ENCODE data around the gene AP5S1. TPM values are rescaled to one million over a fixed set of nuclear protein-coding genes. Genes with fewer than 3 reads are reported as not detected.

Gene AP5S1
- total RNA-seq, 2 donors from 2014 or later = 4.9 to 5.3 TPM

GRCh38 chr20:3798908-3799248, 21.5 kb upstream of the AP5S1 start:
- DNase-seq (no peak), ATAC-seq (no peak)
- 93 to 96% methylated on average over 2 to 3 of the region's 3 CpGs for WGBS, 2 donors
- intact Hi-C loops (cut with DNase I) = no loop called here
- no peaks in the 10 kb centered on the region for H3K9me3 ChIP-seq
- H3K4me1 ChIP-seq = peaks cover 28% of the 10 kb centered on the region
- no peaks in the 10 kb centered on the region for H3K27me3 ChIP-seq
- no peak overlapping the region for H3K4me3 ChIP-seq
- no peak overlapping the region for H3K27ac ChIP-seq
- H3K36me3 ChIP-seq (replicated peaks in 1 of 2; ENCODE audit: insufficient read depth in 1 of 2, low read depth in 2 of 2) = no peaks in the 10 kb centered on the region
- TF ChIP-seq POLR2A (IDR thresholded peaks at IDR 0.05) = no peak
- TF ChIP-seq, protein P1, sequence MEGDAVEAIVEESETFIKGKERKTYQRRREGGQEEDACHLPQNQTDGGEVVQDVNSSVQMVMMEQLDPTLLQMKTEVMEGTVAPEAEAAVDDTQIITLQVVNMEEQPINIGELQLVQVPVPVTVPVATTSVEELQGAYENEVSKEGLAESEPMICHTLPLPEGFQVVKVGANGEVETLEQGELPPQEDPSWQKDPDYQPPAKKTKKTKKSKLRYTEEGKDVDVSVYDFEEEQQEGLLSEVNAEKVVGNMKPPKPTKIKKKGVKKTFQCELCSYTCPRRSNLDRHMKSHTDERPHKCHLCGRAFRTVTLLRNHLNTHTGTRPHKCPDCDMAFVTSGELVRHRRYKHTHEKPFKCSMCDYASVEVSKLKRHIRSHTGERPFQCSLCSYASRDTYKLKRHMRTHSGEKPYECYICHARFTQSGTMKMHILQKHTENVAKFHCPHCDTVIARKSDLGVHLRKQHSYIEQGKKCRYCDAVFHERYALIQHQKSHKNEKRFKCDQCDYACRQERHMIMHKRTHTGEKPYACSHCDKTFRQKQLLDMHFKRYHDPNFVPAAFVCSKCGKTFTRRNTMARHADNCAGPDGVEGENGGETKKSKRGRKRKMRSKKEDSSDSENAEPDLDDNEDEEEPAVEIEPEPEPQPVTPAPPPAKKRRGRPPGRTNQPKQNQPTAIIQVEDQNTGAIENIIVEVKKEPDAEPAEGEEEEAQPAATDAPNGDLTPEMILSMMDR (IDR thresholded peaks at IDR 0.05) = no peak

DNA sequence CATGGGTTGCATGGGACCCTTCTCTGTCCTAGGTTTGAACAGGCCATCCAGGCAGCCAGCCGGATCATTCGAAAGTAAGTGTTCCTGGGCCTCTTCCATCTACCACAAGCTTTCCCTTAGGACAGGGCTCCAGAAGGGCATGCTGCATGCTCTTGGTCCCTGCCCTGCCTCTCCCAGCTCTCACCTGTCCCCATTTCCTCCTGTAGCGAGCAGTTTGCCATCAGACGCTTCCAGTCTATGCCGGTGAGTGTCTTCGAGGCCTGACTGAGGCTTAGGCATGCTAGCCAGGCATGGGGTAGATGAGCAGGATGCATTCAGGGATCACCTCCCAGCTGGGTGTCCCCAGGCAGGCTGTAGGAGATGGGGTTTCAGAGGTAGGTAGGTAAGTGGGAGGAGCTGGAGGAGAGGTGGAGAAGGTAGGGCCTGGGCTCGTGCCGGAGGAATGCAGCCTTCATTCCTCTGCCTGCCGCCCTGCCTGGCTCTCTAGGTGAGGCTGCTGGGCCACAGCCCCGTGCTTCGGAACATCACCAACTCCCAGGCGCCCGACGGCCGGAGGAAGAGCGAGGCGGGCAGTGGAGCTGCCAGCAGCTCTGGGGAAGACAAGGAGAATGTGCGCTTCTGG, 20.0 kb upstream of the AP5S1 start:
- H3K27ac ChIP-seq = no peak overlapping the region
- no peak overlapping the region for H3K4me3 ChIP-seq
- 87 to 88% methylated on average over 16 to 17 of the region's 18 CpGs for WGBS, 2 donors
- H3K9me3 ChIP-seq = no peaks in the 10 kb centered on the region
- no peak for TF ChIP-seq POLR2A (IDR thresholded peaks at IDR 0.05)
- TF ChIP-seq, protein P1 (IDR thresholded peaks at IDR 0.05) = no peak
- H3K27me3 ChIP-seq = no peaks in the 10 kb centered on the region
- peaks cover 23% of the 10 kb centered on the region for H3K4me1 ChIP-seq
- DNase-seq (no peak), ATAC-seq (no peak)
- intact Hi-C loops (cut with DNase I) = no loop called here
- H3K36me3 ChIP-seq (replicated peaks in 1 of 2; ENCODE audit: insufficient read depth in 1 of 2, low read depth in 2 of 2) = no peaks in the 10 kb centered on the region

DNA sequence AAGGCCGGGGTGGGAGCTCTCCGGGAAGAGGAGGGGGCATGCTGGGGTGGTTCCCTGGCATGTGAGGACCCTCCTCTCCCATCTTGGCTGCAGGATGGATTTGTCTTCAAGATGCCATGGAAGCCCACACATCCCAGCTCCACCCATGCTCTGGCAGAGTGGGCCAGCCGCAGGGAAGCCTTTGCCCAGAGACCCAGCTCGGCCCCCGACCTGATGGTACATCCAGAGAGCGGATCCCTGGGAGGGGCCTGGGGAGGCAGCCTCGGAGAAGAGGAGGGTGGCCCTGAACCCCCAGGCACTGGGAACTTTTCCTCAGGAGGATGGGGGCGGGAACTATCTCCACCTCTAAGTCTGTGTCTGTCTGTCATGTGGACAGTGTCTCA, 19.5 kb upstream of the AP5S1 start:
- Histone ChIP-seq H3K4me1 (peaks cover 23% of the 10 kb centered on the region), H3K4me3 (no peak overlapping the region), H3K9me3 (no peaks in the 10 kb centered on the region), H3K27me3 (no peaks in the 10 kb centered on the region), H3K36me3 (replicated peaks in 1 of 2; ENCODE audit: insufficient read depth in 1 of 2, low read depth in 2 of 2) (no peaks in the 10 kb centered on the region), H3K27ac (no peak overlapping the region)
- DNase-seq (no peak), ATAC-seq (no peak)
- intact Hi-C loops (cut with DNase I) = no loop called here
- TF ChIP-seq, protein P1 (IDR thresholded peaks at IDR 0.05) = no peak
- no peak for TF ChIP-seq POLR2A (IDR thresholded peaks at IDR 0.05)
- WGBS, 2 donors = 93 to 94% methylated on average over 6 to 7 of the region's 8 CpGs

DNA sequence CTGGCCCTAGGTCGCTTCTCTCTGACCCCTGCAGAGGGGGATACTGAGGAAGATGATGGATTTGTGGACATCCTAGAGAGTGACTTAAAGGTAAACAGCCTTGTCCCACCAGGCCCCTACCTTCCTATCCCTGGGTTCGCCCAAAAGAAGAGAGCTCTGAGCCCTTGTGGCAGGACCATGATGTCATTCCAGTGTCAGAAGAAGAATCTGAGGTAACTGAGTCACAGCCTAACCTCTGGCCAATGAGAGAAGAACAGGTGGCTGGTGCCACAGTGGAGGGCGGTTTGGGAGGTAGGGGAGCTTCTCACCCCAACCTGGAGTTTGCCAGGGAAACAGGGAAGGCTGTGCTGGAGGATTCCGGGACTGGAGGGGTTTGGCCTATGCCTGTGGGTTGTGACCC, 19.0 kb upstream of the AP5S1 start:
- intact Hi-C loops (cut with DNase I) = no loop called here
- no peak overlapping the region for H3K27ac ChIP-seq
- H3K4me1 ChIP-seq = peaks cover 26% of the 10 kb centered on the region
- DNase-seq (no peak), ATAC-seq (no peak)
- no peaks in the 10 kb centered on the region for H3K27me3 ChIP-seq
- TF ChIP-seq, protein P1 (IDR thresholded peaks at IDR 0.05) = no peak
- TF ChIP-seq POLR2A (IDR thresholded peaks at IDR 0.05) = no peak
- no peak overlapping the region for H3K4me3 ChIP-seq
- H3K36me3 ChIP-seq (replicated peaks in 1 of 2; ENCODE audit: insufficient read depth in 1 of 2, low read depth in 2 of 2) = no peaks in the 10 kb centered on the region
- H3K9me3 ChIP-seq = no peaks in the 10 kb centered on the region
- 83 to 89% methylated on average over 4 of the region's 4 CpGs for WGBS, 2 donors

DNA sequence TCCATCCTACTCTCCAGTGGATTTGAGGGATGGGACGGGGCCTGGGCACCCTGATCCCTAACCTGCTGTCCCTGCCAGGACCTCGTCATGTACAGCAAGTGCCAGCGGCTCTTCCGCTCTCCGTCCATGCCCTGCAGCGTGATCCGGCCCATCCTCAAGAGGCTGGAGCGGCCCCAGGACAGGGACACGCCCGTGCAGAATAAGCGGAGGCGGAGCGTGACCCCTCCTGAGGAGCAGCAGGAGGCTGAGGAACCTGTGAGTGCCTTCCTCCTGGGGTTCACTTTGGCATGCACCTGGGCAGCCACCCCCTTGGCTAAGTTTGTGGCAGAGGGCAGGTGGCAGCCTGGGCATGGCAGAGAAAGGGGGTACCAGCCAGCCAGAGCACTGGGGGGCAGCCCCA, 18.5 kb upstream of the AP5S1 start:
- ATAC-seq (no peak), DNase-seq (no peak)
- intact Hi-C loops (cut with DNase I) = no loop called here
- 97 to 99% methylated on average over 12 to 13 of the region's 13 CpGs for WGBS, 2 donors
- no peaks in the 10 kb centered on the region for H3K36me3 ChIP-seq (replicated peaks in 1 of 2; ENCODE audit: insufficient read depth in 1 of 2, low read depth in 2 of 2)
- H3K27ac ChIP-seq = no peak overlapping the region
- H3K4me3 ChIP-seq = no peak overlapping the region
- H3K9me3 ChIP-seq = no peaks in the 10 kb centered on the region
- TF ChIP-seq, protein P1 (IDR thresholded peaks at IDR 0.05) = no peak
- no peak for TF ChIP-seq POLR2A (IDR thresholded peaks at IDR 0.05)
- peaks cover 26% of the 10 kb centered on the region for H3K4me1 ChIP-seq
- H3K27me3 ChIP-seq = no peaks in the 10 kb centered on the region

Data from body of pancreas (tissue), 4 donors.